Activated naive CD4-positive, alpha-beta T cell treated with anti-CD3 and anti-CD28 coated beads, Interleukin-2, amount 50 U/mL, for 24 hours (primary cell): ENCODE results near the gene ZFX.

Experiments
- H3K27ac Mint-ChIP-seq: one replicate; pipeline ENCODE4 v1.8.0; 2021; ENCODE audit warnings: mild to moderate bottlenecking, mixed read lengths
- H3K27me3 Mint-ChIP-seq: one replicate; pipeline ENCODE4 v1.8.0; 2021; ENCODE audit warnings: mixed read lengths
- H3K36me3 Mint-ChIP-seq: one replicate; pipeline ENCODE4 v1.8.0; 2021; ENCODE audit warnings: mixed read lengths
- H3K4me1 Mint-ChIP-seq: one replicate; pipeline ENCODE4 v1.8.0; 2021; ENCODE audit warnings: mixed read lengths
- H3K4me3 Mint-ChIP-seq: one replicate; pipeline ENCODE4 v1.8.0; 2021; ENCODE audit warnings: mild to moderate bottlenecking, mixed read lengths
- H3K9me3 Mint-ChIP-seq: one replicate; pipeline ENCODE4 v1.8.0; 2021; ENCODE audit warnings: mixed read lengths

ZFX gene

GRCh38 chrX:24232796-24233195, 83.3 kb downstream of the ZFX start:
- no peak overlapping the region for H3K27ac Mint-ChIP-seq
- no peak overlapping the region for H3K4me3 Mint-ChIP-seq
- no peaks in the 10 kb centered on the region for H3K4me1 Mint-ChIP-seq
- no peaks in the 10 kb centered on the region for H3K9me3 Mint-ChIP-seq
- no peaks in the 10 kb centered on the region for H3K36me3 Mint-ChIP-seq
- no peaks in the 10 kb centered on the region for H3K27me3 Mint-ChIP-seq

- Mint-ChIP-seq H3K27me3 (no peaks in the 10 kb centered on the region), H3K27ac (no peak overlapping the region), H3K36me3 (no peaks in the 10 kb centered on the region), H3K4me1 (no peaks in the 10 kb centered on the region), H3K9me3 (no peaks in the 10 kb centered on the region), H3K4me3 (no peak overlapping the region)
Measured at GRCh38 chrX:24235084-24235710, 85.7 kb downstream of the ZFX start.

- H3K9me3 Mint-ChIP-seq = no peaks in the 10 kb centered on the region
Measured at GRCh38 chrX:24241822-24242648, 92.5 kb downstream of the ZFX start.

GRCh38 chrX:24242649-24243175, 93.2 kb downstream of the ZFX start:
- peaks cover 7% of the 10 kb centered on the region for H3K4me1 Mint-ChIP-seq
- no peaks in the 10 kb centered on the region for H3K36me3 Mint-ChIP-seq
- no peak overlapping the region for H3K4me3 Mint-ChIP-seq
- H3K9me3 Mint-ChIP-seq = no peaks in the 10 kb centered on the region
- H3K27ac Mint-ChIP-seq = no peak overlapping the region
- H3K27me3 Mint-ChIP-seq = no peaks in the 10 kb centered on the region

More at GRCh38 chrX:24241822-24242648, 92.5 kb downstream of the ZFX start:
- Mint-ChIP-seq H3K27ac (no peak overlapping the region), H3K4me1 (peaks cover 7% of the 10 kb centered on the region), H3K36me3 (no peaks in the 10 kb centered on the region), H3K27me3 (no peaks in the 10 kb centered on the region), H3K4me3 (no peak overlapping the region)

GRCh38 chrX:24243188-24243587, 93.7 kb downstream of the ZFX start:
- H3K27ac Mint-ChIP-seq = no peak overlapping the region
- H3K27me3 Mint-ChIP-seq = no peaks in the 10 kb centered on the region
- H3K36me3 Mint-ChIP-seq = no peaks in the 10 kb centered on the region
- H3K4me1 Mint-ChIP-seq = peaks cover 7% of the 10 kb centered on the region
- H3K9me3 Mint-ChIP-seq = no peaks in the 10 kb centered on the region
- no peak overlapping the region for H3K4me3 Mint-ChIP-seq

GRCh38 chrX:24243692-24244091, 94.2 kb downstream of the ZFX start:
- no peaks in the 10 kb centered on the region for H3K27me3 Mint-ChIP-seq
- peaks cover 7% of the 10 kb centered on the region for H3K4me1 Mint-ChIP-seq
- no peaks in the 10 kb centered on the region for H3K36me3 Mint-ChIP-seq
- H3K4me3 Mint-ChIP-seq = no peak overlapping the region
- H3K9me3 Mint-ChIP-seq = no peaks in the 10 kb centered on the region
- H3K27ac Mint-ChIP-seq = no peak overlapping the region

- H3K9me3 Mint-ChIP-seq = no peaks in the 10 kb centered on the region
- no peaks in the 10 kb centered on the region for H3K36me3 Mint-ChIP-seq
- no peak overlapping the region for H3K4me3 Mint-ChIP-seq
- H3K27me3 Mint-ChIP-seq = no peaks in the 10 kb centered on the region
- peaks cover 7% of the 10 kb centered on the region for H3K4me1 Mint-ChIP-seq
- H3K27ac Mint-ChIP-seq = no peak overlapping the region
Measured at GRCh38 chrX:24245202-24245601, 95.7 kb downstream of the ZFX start.

- no peaks in the 10 kb centered on the region for H3K9me3 Mint-ChIP-seq
- no peak overlapping the region for H3K27ac Mint-ChIP-seq
- no peaks in the 10 kb centered on the region for H3K36me3 Mint-ChIP-seq
- no peaks in the 10 kb centered on the region for H3K27me3 Mint-ChIP-seq
- peaks cover 7% of the 10 kb centered on the region for H3K4me1 Mint-ChIP-seq
- no peak overlapping the region for H3K4me3 Mint-ChIP-seq
Measured at GRCh38 chrX:24248042-24248441, 98.5 kb downstream of the ZFX start.

- no peaks in the 10 kb centered on the region for H3K27me3 Mint-ChIP-seq
- no peaks in the 10 kb centered on the region for H3K4me1 Mint-ChIP-seq
- H3K4me3 Mint-ChIP-seq = no peak overlapping the region
- H3K27ac Mint-ChIP-seq = no peak overlapping the region
- H3K36me3 Mint-ChIP-seq = no peaks in the 10 kb centered on the region
- H3K9me3 Mint-ChIP-seq = no peaks in the 10 kb centered on the region
Measured at GRCh38 chrX:24253030-24253429, 103.5 kb downstream of the ZFX start.

GRCh38 chrX:24253469-24253868, 103.9 kb downstream of the ZFX start:
- H3K9me3 Mint-ChIP-seq = no peaks in the 10 kb centered on the region
- H3K4me1 Mint-ChIP-seq = no peaks in the 10 kb centered on the region

GRCh38 chrX:24257011-24257410, 107.5 kb downstream of the ZFX start:
- Mint-ChIP-seq H3K27me3 (no peaks in the 10 kb centered on the region), H3K36me3 (no peaks in the 10 kb centered on the region), H3K27ac (no peak overlapping the region), H3K4me1 (peaks cover 11% of the 10 kb centered on the region), H3K9me3 (no peaks in the 10 kb centered on the region), H3K4me3 (no peak overlapping the region)

More at GRCh38 chrX:24253469-24253868, 103.9 kb downstream of the ZFX start:
- H3K36me3 Mint-ChIP-seq = no peaks in the 10 kb centered on the region
- no peak overlapping the region for H3K4me3 Mint-ChIP-seq
- no peak overlapping the region for H3K27ac Mint-ChIP-seq
- no peaks in the 10 kb centered on the region for H3K27me3 Mint-ChIP-seq

- Mint-ChIP-seq H3K9me3 (no peaks in the 10 kb centered on the region), H3K4me1 (peaks cover 19% of the 10 kb centered on the region), H3K4me3 (no peak overlapping the region), H3K36me3 (no peaks in the 10 kb centered on the region), H3K27me3 (no peaks in the 10 kb centered on the region), H3K27ac (no peak overlapping the region)
Measured at GRCh38 chrX:24259544-24260240, 110.2 kb downstream of the ZFX start.

- no peaks in the 10 kb centered on the region for H3K27me3 Mint-ChIP-seq
- peaks cover 20% of the 10 kb centered on the region for H3K4me1 Mint-ChIP-seq
- H3K4me3 Mint-ChIP-seq = peak overlapping the region; percentile 8
- no peaks in the 10 kb centered on the region for H3K9me3 Mint-ChIP-seq
- no peaks in the 10 kb centered on the region for H3K36me3 Mint-ChIP-seq
- H3K27ac Mint-ChIP-seq = peak overlapping the region; percentile 38
Measured at GRCh38 chrX:24260842-24261550, 111.5 kb downstream of the ZFX start.

GRCh38 chrX:24262309-24262708, 112.8 kb downstream of the ZFX start:
- no peak overlapping the region for H3K27ac Mint-ChIP-seq
- no peak overlapping the region for H3K4me3 Mint-ChIP-seq
- H3K9me3 Mint-ChIP-seq = no peaks in the 10 kb centered on the region
- peaks cover 20% of the 10 kb centered on the region for H3K4me1 Mint-ChIP-seq
- no peaks in the 10 kb centered on the region for H3K27me3 Mint-ChIP-seq
- H3K36me3 Mint-ChIP-seq = no peaks in the 10 kb centered on the region

GRCh38 chrX:24264383-24264782, 114.9 kb downstream of the ZFX start:
- no peaks in the 10 kb centered on the region for H3K36me3 Mint-ChIP-seq
- H3K4me3 Mint-ChIP-seq = no peak overlapping the region
- peak overlapping the region; percentile 14 for H3K27ac Mint-ChIP-seq
- no peaks in the 10 kb centered on the region for H3K9me3 Mint-ChIP-seq
- no peaks in the 10 kb centered on the region for H3K27me3 Mint-ChIP-seq
- peaks cover 20% of the 10 kb centered on the region for H3K4me1 Mint-ChIP-seq
